Choroid plexus epithelial cell (primary cell): ENCODE data around the gene PTGR2.
"Not testable (repeated sequence)": the region's sequence is repeated elsewhere in the genome, so short reads cannot be mapped to it uniquely, and the experiment has no call there.

Experiments used
- DNase-seq: peaks from one replicate; pipeline ENCODE4 v3.0.0-alpha.2; 2010; ENCODE audit warnings: low read depth
- H3K4me3 ChIP-seq: 2 replicates; pipeline ENCODE4 v1.5.1; 2011; ENCODE audit warnings: low read depth, mild to moderate bottlenecking, control low read depth, low read length, moderate library complexity
- CTCF ChIP-seq: conservative IDR thresholded peaks from 2 replicates; pipeline ENCODE4 v1.5.1; 2011; ENCODE audit warnings: low read depth, mild to moderate bottlenecking, control low read depth, inconsistent platforms, low read length, moderate library complexity

PTGR2 gene

GRCh38 chr14:73865534-73866113 is 14.0 kb downstream of the PTGR2 start:
- no peak for TF ChIP-seq CTCF
- DNase-seq: no peak
- H3K4me3 ChIP-seq: no peak overlapping the region

- not testable (repeated sequence) for DNase-seq, H3K4me3 ChIP-seq
Observed at GRCh38 chr14:73869754-73870153, 18.1 kb downstream of the PTGR2 start.

- no peak for DNase-seq
- no peak for TF ChIP-seq CTCF
- H3K4me3 ChIP-seq: no peak overlapping the region
Observed at GRCh38 chr14:73870525-73871235, 19.0 kb downstream of the PTGR2 start.

- TF ChIP-seq CTCF: no peak
- DNase-seq: no peak
Observed at GRCh38 chr14:73873660-73874059, 22.0 kb downstream of the PTGR2 start.

GRCh38 chr14:73877790-73878189 is 26.2 kb downstream of the PTGR2 start:
- TF ChIP-seq CTCF: no peak
- H3K4me3 ChIP-seq: no peak overlapping the region
- no peak for DNase-seq

More at GRCh38 chr14:73873660-73874059, 22.0 kb downstream of the PTGR2 start:
- H3K4me3 ChIP-seq: no peak overlapping the region

- H3K4me3 ChIP-seq: no peak overlapping the region
- TF ChIP-seq CTCF: no peak
- peak; percentile 57 for DNase-seq
Observed at GRCh38 chr14:73878436-73878835, 26.8 kb downstream of the PTGR2 start.

- no peak for TF ChIP-seq CTCF
- peak; percentile 35 for DNase-seq
- H3K4me3 ChIP-seq: no peak overlapping the region
Observed at GRCh38 chr14:73879027-73879426, 27.4 kb downstream of the PTGR2 start.
